Femur (tissue), 1 donor: ENCODE results near the gene SMPD3.

ENCODE experiments used
- DNase-seq: peaks from one replicate; pipeline ENCODE4 v3.0.0-alpha.2; 2017

Gene SMPD3

GRCh38 chr16:68319185-68319908 is 129.0 kb downstream of the SMPD3 start:
- DNase-seq: no peak

- no peak for DNase-seq
Measured at GRCh38 chr16:68313116-68313515, 135.2 kb downstream of the SMPD3 start.

- DNase-seq: peak; percentile 95
Measured at GRCh38 chr16:68310774-68311511, 137.4 kb downstream of the SMPD3 start, which contains the start of the genes PRMT7 and SLC7A6OS. PRMT7 (plus strand) TSS chr16:68311019; CDS start chr16:68315980, 4,961 bp downstream. SLC7A6OS (minus strand) TSS chr16:68310946; CDS start chr16:68310926, 20 bp downstream.

GRCh38 chr16:68310437-68310773 is 137.9 kb downstream of the SMPD3 start:
- DNase-seq: peak; percentile 51

GRCh38 chr16:68309799-68310198 is 138.5 kb downstream of the SMPD3 start:
- DNase-seq: no peak
